Activated CD4-positive, alpha-beta T cell treated with anti-CD3 and anti-CD28 coated beads, Interleukin-2, amount 10 ng/mL, durations not matched to agents 24 days and 14 days (primary cell): ENCODE measurements around the gene SMO. TPM values are rescaled to one million over a fixed set of nuclear protein-coding genes. Genes with fewer than 3 reads are reported as not detected.
"Not testable (repeated sequence)": the region's sequence is repeated elsewhere in the genome, so short reads cannot be mapped to it uniquely, and the experiment has no call there.

Experiments used
- DNase-seq: peaks from one replicate; pipeline ENCODE4 v3.0.0; 2022
- H3K27ac Mint-ChIP-seq: one replicate; pipeline ENCODE4 v1.8.0; 2022; ENCODE audit warnings: mild to moderate bottlenecking, mixed read lengths
- H3K27me3 Mint-ChIP-seq: one replicate; pipeline ENCODE4 v1.8.0; 2022; ENCODE audit warnings: mixed read lengths
- H3K36me3 Mint-ChIP-seq: one replicate; pipeline ENCODE4 v1.8.0; 2022; ENCODE audit warnings: low read depth, mild to moderate bottlenecking, mixed read lengths
- H3K4me1 Mint-ChIP-seq: one replicate; pipeline ENCODE4 v1.8.0; 2021; ENCODE audit warnings: mixed read lengths
- H3K4me3 Mint-ChIP-seq: one replicate; pipeline ENCODE4 v1.8.0; 2022; ENCODE audit warnings: mild to moderate bottlenecking, moderate library complexity, mixed read lengths
- H3K9me3 Mint-ChIP-seq: one replicate; pipeline ENCODE4 v1.8.0; 2021; ENCODE audit warnings: mixed read lengths
- intact Hi-C: fragments of 100-400 bp; cut with micrococcal nuclease; formaldehyde crosslinking; loops from one replicate; pipeline ENCODE4 v1.15.1; 2023
- total RNA-seq: library from RNA; stranded (reverse); gene quantifications from 2 replicates; pipeline ENCODE4 v1.2.3, GENCODE V29; 2022

SMO gene
- total RNA-seq, 1 donor from 2014 or later, result 0.37 TPM

DNA sequence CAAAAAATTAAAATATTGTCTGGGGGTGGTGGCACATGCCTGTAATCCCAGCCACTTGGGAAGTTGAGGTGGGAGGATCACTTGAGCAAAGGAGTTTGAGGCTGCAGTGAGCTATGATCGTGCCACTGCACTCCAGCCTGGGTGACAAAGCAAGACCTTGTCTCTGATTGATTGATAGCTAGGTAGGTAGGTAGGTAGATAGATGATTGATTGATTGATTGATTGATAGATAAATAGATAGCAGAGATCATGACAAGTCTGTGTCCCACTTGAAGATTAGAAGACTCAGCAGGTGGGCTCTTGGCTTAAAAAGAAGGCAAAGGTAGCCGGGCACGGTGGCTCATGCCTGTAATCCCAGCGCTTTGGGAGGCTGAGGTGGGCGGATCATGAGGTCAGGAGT, 64.2 kb downstream of the SMO start:
- H3K27ac Mint-ChIP-seq, H3K4me3 Mint-ChIP-seq, DNase-seq, intact Hi-C loops, H3K36me3 Mint-ChIP-seq, H3K4me1 Mint-ChIP-seq, H3K9me3 Mint-ChIP-seq, H3K27me3 Mint-ChIP-seq: not testable (repeated sequence)

DNA sequence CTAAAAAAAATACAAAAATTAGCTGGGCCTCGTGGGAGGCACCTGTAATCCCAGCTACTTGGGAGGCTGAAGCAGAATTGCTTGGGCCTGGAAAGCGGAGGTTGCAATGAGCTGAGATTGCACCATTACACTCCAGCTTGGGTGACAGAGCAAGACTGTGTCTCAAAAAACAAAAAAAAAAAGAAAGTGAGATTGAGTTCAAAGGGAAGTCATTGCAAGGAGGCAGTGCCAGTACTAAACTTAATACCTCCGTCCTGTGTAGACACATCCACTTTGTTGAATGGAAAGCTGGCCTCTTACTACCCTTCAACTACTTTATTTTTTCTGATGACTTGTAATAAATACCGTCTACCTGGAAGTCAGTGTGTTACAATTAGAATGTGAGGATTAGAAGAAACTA, 67.4 kb downstream of the SMO start:
- peaks cover 2% of the 10 kb centered on the region for H3K27me3 Mint-ChIP-seq
- no peaks in the 10 kb centered on the region for H3K9me3 Mint-ChIP-seq
- H3K4me3 Mint-ChIP-seq, result no peak overlapping the region
- intact Hi-C loops, result no loop called here
- H3K36me3 Mint-ChIP-seq, result no peaks in the 10 kb centered on the region
- peaks cover 12% of the 10 kb centered on the region for H3K4me1 Mint-ChIP-seq
- H3K27ac Mint-ChIP-seq, result no peak overlapping the region
- DNase-seq, result no peak

DNA sequence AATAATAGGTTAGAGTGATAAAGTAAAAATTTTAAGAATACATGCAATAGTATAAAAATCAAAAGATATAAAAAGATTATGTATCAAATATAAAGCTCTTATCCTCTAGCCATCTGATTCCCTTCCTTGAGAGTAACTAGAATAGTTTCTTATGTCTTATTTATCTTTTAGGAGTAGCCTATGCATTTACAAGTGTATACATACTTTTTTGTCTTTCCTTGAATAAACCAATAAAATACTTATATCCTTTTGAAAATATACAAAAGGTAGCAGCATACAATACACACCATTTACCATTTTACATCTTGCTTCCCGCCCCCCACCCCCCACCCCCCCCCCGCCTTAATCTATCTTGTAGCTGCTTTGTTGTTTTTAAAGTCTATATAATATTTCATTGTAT, 67.8 kb downstream of the SMO start:
- Mint-ChIP-seq H3K36me3 (no peaks in the 10 kb centered on the region), H3K27me3 (peaks cover 2% of the 10 kb centered on the region), H3K9me3 (no peaks in the 10 kb centered on the region), H3K27ac (no peak overlapping the region), H3K4me3 (no peak overlapping the region), H3K4me1 (peaks cover 12% of the 10 kb centered on the region)
- DNase-seq, result no peak
- intact Hi-C loops, result no loop called here

DNA sequence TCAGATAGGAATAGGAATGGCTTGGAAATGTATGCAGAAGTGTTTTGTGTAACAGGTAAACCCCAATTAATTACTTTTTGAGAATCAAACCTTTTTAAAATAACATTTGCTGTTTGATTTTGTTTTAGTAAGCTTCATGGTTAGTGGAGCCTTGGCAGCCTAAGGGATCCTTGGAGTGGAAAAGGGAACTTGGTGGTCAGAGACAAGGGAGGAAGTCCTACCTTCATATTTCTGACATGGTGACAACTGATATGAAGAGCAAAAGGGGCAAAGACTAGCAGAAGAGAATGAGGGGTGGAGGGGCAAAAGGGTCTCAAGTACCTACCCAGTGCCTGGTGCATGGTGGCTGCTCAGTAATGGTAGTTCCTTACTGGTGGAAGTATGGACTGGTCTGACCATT, 68.7 kb downstream of the SMO start:
- peaks cover 2% of the 10 kb centered on the region for H3K27me3 Mint-ChIP-seq
- no peak overlapping the region for H3K4me3 Mint-ChIP-seq
- no peaks in the 10 kb centered on the region for H3K36me3 Mint-ChIP-seq
- DNase-seq, result no peak
- H3K4me1 Mint-ChIP-seq, result peaks cover 13% of the 10 kb centered on the region
- H3K9me3 Mint-ChIP-seq, result no peaks in the 10 kb centered on the region
- H3K27ac Mint-ChIP-seq, result no peak overlapping the region
- intact Hi-C loops, result no loop called here

- Mint-ChIP-seq H3K4me1 (peaks cover 22% of the 10 kb centered on the region), H3K4me3 (no peak overlapping the region), H3K36me3 (no peaks in the 10 kb centered on the region), H3K27me3 (no peaks in the 10 kb centered on the region), H3K27ac (no peak overlapping the region), H3K9me3 (no peaks in the 10 kb centered on the region)
- intact Hi-C loops, result no loop called here
- no peak for DNase-seq
Measured at GRCh38 chr7:129258649-129259389, 70.4 kb downstream of the SMO start.

GRCh38 chr7:129262324-129262723, 73.9 kb downstream of the SMO start:
- no peaks in the 10 kb centered on the region for H3K36me3 Mint-ChIP-seq
- H3K27me3 Mint-ChIP-seq, result no peaks in the 10 kb centered on the region
- H3K4me3 Mint-ChIP-seq, result no peak overlapping the region
- H3K4me1 Mint-ChIP-seq, result peaks cover 22% of the 10 kb centered on the region
- no peak overlapping the region for H3K27ac Mint-ChIP-seq
- peak; percentile 54 for DNase-seq
- intact Hi-C loops, result no loop called here
- no peaks in the 10 kb centered on the region for H3K9me3 Mint-ChIP-seq

Other genes starting within 250 kb of the SMO start
- gene TNPO3, start 133.5 kb upstream of the SMO start, total RNA-seq, result 54.1 and 56.9 TPM in 2 replicates
- gene TSPAN33, start 43.9 kb upstream of the SMO start, total RNA-seq, result 5.4 and 6.2 TPM in 2 replicates
- gene AHCYL2, start 36.4 kb downstream of the SMO start, total RNA-seq, result 10.7 and 11.1 TPM in 2 replicates
- gene STRIP2, start 245.8 kb downstream of the SMO start, total RNA-seq, result 86.6 and 89.6 TPM in 2 replicates